Kidney epithelial cell (primary cell): ENCODE measurements around the gene RPS19BP1. TPM values are rescaled to one million over a fixed set of nuclear protein-coding genes. Genes with fewer than 3 reads are reported as not detected.

Experiments
- DNase-seq: peaks from one replicate; pipeline ENCODE4 v3.0.0-alpha.2; 2010; ENCODE audit warnings: low read depth
- H3K27me3 ChIP-seq: 2 replicates; pipeline ENCODE4 v1.6.0; 2011; ENCODE audit warnings: low read length; ENCODE audit not compliant: control insufficient read depth, insufficient read depth
- H3K36me3 ChIP-seq: 2 replicates; pipeline ENCODE4 v1.5.1; 2011; ENCODE audit warnings: low read length; ENCODE audit not compliant: control insufficient read depth, insufficient read depth
- H3K4me3 ChIP-seq: 2 replicates; pipeline ENCODE4 v1.5.1; 2011; ENCODE audit warnings: low read depth, mild to moderate bottlenecking, control low read depth, low read length
- total RNA-seq: library from RNA; depleted of rRNA; stranded (reverse); fragments of >200 nt; gene quantifications from 2 replicates; pipeline ENCODE4 v1.2.3, GENCODE V29; 2015
- TF ChIP-seq, protein P1 (sequence below): IDR thresholded peaks from 2 replicates; pipeline ENCODE4 v1.5.1; 2011; ENCODE audit warnings: mild to moderate bottlenecking, moderate library complexity, low read length, control low read depth, inconsistent platforms; ENCODE audit not compliant: insufficient read depth, poor library complexity, severe bottlenecking

RPS19BP1 gene
- total RNA-seq, 1 donor from 2014 or later, result 121 TPM

DNA sequence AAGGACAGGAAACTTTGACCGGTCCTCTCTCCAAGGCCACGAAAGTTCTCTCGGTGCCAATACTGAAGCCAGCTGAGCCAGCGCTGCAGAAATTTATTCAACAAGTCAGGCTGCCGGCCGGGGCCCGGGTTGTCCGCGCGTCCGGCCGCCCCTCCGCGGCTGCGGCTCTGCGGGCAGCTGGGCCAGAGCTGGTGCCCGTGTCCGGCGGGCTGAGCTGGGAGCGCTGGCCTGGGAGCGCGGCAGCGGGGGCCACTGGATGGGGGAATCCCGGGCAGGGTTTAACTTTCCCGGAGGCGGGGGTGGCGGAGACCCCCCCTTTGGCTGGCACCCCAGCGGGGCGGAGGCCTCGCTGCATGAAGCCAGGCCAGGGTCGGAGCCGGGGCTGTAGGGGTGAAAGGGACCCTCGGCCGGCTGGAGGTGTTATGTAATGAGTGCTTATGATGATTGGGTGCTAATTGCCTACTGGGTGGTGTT lies 25.7 kb upstream of the RPS19BP1 start:
- H3K36me3 ChIP-seq, result no peaks in the 10 kb centered on the region
- DNase-seq, result no peak
- H3K4me3 ChIP-seq, result no peak overlapping the region
- H3K27me3 ChIP-seq, result peaks cover 70% of the 10 kb centered on the region
- TF ChIP-seq, protein P1, sequence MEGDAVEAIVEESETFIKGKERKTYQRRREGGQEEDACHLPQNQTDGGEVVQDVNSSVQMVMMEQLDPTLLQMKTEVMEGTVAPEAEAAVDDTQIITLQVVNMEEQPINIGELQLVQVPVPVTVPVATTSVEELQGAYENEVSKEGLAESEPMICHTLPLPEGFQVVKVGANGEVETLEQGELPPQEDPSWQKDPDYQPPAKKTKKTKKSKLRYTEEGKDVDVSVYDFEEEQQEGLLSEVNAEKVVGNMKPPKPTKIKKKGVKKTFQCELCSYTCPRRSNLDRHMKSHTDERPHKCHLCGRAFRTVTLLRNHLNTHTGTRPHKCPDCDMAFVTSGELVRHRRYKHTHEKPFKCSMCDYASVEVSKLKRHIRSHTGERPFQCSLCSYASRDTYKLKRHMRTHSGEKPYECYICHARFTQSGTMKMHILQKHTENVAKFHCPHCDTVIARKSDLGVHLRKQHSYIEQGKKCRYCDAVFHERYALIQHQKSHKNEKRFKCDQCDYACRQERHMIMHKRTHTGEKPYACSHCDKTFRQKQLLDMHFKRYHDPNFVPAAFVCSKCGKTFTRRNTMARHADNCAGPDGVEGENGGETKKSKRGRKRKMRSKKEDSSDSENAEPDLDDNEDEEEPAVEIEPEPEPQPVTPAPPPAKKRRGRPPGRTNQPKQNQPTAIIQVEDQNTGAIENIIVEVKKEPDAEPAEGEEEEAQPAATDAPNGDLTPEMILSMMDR, result no peak

DNA sequence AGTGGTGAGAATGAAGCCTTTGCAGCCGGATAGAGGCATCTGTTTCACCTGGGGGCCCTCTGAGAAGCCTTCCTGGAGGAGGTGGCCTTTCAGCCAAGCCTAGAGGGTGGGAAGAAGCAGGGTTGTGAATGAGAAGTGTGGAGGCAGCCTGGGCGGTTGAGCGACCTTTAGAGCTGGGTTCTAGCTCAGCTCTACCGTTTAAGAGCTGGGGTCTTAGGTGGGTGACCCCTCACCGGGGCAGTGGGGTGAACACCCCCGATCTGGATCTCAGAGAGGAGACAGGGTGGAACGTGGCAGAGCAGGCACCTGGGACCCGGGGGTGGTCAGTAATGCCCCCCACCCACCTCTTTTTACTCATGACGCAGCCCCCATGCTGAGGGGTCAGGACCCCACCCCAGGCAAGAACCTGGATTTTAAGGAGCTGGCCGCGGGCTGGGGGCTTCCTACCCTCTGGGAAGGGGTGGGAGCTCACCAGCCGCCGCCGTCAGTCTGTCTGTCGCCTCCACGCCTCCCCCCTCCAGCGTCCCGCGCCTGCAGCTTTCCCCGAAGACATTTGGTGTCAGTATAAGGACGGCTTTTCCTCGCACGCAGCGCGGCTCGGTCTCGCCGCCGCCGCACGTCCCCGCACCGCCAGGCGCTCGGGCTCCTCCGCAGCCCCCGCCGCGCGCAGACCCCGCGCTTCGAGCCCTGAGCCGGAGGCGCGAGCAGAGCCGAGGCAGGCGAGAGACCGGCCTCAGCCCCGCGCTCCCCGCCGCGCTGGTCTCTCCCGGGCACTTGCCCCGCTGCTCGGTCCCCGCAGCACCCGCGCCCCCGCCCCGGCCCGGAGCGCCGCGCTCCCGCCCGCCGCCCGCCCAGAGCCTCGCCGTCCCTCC lies 24.7 kb upstream of the RPS19BP1 start:
- no peak overlapping the region for H3K4me3 ChIP-seq
- peaks cover 71% of the 10 kb centered on the region for H3K27me3 ChIP-seq
- DNase-seq, result no peak
- TF ChIP-seq, protein P1, result no peak
- no peaks in the 10 kb centered on the region for H3K36me3 ChIP-seq

DNA sequence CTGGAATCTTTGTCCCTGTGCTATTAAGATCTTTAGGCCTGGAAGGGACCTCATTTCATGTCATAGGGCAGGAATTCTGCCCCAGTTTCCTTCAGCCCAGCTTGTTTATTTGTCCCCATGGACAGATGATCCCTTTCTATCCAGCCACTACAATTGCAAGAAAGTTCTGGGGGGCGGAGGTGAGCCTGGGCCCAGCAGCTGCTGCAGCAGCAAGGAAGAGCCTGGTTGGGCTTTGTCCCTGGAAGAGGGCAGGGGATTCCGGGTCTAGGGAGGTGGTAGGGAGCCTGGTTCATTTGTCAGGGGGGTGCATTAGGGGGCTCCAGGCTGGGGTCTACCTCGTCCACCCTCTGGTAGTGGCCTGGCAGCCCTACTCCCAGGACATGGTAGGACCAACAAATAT lies 21.6 kb upstream of the RPS19BP1 start:
- Histone ChIP-seq H3K27me3 (peaks cover 61% of the 10 kb centered on the region), H3K36me3 (no peaks in the 10 kb centered on the region), H3K4me3 (no peak overlapping the region)
- DNase-seq, result no peak
- TF ChIP-seq, protein P1, result no peak

DNA sequence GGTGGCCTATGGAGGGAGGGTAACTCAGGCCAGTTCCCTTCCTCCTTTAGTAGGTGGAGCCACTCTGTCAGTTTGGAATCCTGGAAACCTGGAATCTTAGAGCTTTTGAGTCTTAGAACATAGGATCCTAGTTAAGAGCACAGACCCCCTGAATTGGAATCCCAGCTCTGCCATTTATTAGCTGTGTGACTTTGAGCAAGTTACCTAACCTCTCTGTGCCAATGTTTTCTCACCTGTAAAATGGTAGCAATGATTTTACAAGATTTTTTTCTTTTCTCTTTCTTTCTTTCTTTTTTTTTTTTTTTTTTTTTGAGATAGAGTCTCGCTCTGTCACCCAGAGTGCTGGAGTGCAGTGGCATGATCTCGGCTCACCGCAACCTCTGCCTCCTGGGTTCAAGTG lies 20.9 kb upstream of the RPS19BP1 start:
- Histone ChIP-seq H3K4me3 (no peak overlapping the region), H3K27me3 (peaks cover 54% of the 10 kb centered on the region), H3K36me3 (no peaks in the 10 kb centered on the region)
- TF ChIP-seq, protein P1, result no peak
- DNase-seq, result no peak

DNA sequence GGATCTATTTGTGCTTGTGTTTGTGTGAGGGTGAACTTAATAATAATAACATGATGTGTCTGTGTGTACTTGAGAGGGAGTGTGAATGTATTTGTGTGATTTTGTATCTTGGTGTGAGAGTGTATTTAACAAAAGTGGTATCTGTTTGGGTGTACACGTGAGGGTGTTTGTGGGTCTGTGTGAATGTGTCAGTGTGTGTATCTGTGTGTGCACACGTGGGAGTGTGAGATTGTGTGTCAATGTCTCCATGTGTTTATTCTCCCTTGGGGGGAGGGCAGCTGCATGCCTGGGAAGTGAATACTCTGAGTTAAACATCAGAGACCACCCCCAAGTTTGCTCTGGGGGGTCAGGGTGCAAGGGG lies 15.0 kb upstream of the RPS19BP1 start:
- TF ChIP-seq, protein P1, result no peak
- no peak overlapping the region for H3K4me3 ChIP-seq
- no peak for DNase-seq
- H3K27me3 ChIP-seq, result peaks cover 23% of the 10 kb centered on the region
- no peaks in the 10 kb centered on the region for H3K36me3 ChIP-seq
